Measurements from ENCODE around the gene TCHP.
"Not testable (repeated sequence)": the region's sequence is repeated elsewhere in the genome, so short reads cannot be mapped to it uniquely, and the experiment has no call there.

The TCHP gene

DNA sequence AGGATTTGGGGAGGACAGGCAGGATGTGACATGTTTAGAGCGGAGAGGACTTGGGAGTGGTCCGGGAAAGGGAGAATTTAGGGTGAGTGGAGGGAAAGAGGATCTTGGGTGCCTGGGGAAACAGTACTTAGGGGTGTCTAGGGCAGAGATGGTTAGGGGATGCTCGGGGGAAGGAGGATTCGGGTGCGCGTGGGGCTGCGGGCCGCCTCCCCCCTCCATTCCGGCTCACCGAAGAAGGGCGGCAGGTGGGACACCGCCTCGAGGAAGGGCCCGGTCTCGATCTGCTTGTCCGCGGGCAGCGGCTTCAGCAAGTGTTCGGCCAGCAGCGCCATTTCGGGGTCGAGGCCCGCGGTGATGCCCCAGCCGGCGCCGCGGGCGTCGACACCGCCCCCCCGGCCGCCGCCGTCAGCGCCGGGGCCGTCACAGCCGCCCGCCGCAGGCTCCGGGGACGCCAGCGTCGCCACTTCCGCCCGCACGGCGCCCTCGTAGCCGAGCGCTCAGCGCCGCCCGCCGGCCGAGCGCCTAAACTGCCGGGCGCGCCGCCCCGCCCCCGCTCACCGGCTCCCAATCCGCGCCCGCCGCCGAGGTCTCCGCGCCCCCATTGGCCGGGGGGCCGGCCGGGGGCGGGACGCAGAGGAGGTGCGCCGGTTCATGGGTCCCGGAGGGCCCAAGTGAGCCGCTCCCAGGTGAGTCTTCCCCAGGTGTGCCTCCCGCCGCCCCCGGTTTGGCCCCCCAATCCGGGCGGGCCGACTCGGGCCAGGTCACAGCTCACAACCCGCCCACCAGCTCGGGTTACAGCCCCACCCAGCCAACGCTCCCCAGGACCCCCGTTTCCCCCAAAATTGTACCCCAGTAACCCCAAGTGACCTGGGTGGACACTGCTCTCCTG lies 19.8 kb upstream of the TCHP start, which contains the start of gene GLTP:
Gene GLTP, minus strand, starts transcription at position 499 of the 889 bp plus-strand sequence. Its CDS starts 167 bp downstream, at position 332.
- Histone ChIP-seq H3K9ac (ENCODE audit: low read length) (peak within 1 kb of the TSS; percentile 81), H3K4me1 (ENCODE audit: control insufficient read depth, insufficient read depth, low read length) (peaks cover 38% of the 10 kb centered on the region), H3K27ac (ENCODE audit: low read depth, low read length) (peak within 1 kb of the TSS; percentile 5; the same call in 1 of the 2 replicates), H3K27me3 (ENCODE audit: control insufficient read depth, insufficient read depth, low read length) (no peaks in the 10 kb centered on the region), H3K36me3 (ENCODE audit: control insufficient read depth, insufficient read depth, low read length) (no peaks in the 10 kb centered on the region), H3K9me3 (ENCODE audit: control insufficient read depth, insufficient read depth, low read depth, low read length) (no peaks in the 10 kb centered on the region), H3K4me3 (ENCODE audit: low read depth, low read length) (peak within 1 kb of the TSS; percentile 96)

GRCh38 chr12:109880938-109881337 lies 19.1 kb upstream of the TCHP start:
- peaks cover 38% of the 10 kb centered on the region for H3K4me1 ChIP-seq (ENCODE audit: control insufficient read depth, insufficient read depth, low read length)
- peak overlapping the region; percentile 59 for H3K9ac ChIP-seq (ENCODE audit: low read length)
- H3K27ac ChIP-seq (ENCODE audit: low read depth, low read length), result peak overlapping the region; percentile 5; the same call in 1 of the 2 replicates
- no peaks in the 10 kb centered on the region for H3K36me3 ChIP-seq (ENCODE audit: control insufficient read depth, insufficient read depth, low read length)
- H3K27me3 ChIP-seq (ENCODE audit: control insufficient read depth, insufficient read depth, low read length), result no peaks in the 10 kb centered on the region
- peak overlapping the region; percentile 58 for H3K4me3 ChIP-seq (ENCODE audit: low read depth, low read length)
- H3K9me3 ChIP-seq (ENCODE audit: control insufficient read depth, insufficient read depth, low read depth, low read length), result no peaks in the 10 kb centered on the region

GRCh38 chr12:109881752-109882151 lies 18.3 kb upstream of the TCHP start:
- no peaks in the 10 kb centered on the region for H3K9me3 ChIP-seq (ENCODE audit: control insufficient read depth, insufficient read depth, low read depth, low read length)
- peak overlapping the region; percentile 58 for H3K4me3 ChIP-seq (ENCODE audit: low read depth, low read length)
- no peak overlapping the region for H3K27ac ChIP-seq (ENCODE audit: low read depth, low read length)
- H3K9ac ChIP-seq (ENCODE audit: low read length), result peak overlapping the region; percentile 16
- H3K4me1 ChIP-seq (ENCODE audit: control insufficient read depth, insufficient read depth, low read length), result peaks cover 38% of the 10 kb centered on the region
- H3K36me3 ChIP-seq (ENCODE audit: control insufficient read depth, insufficient read depth, low read length), result no peaks in the 10 kb centered on the region
- no peaks in the 10 kb centered on the region for H3K27me3 ChIP-seq (ENCODE audit: control insufficient read depth, insufficient read depth, low read length)

- Histone ChIP-seq H3K27ac (ENCODE audit: low read depth, low read length) (no peak overlapping the region), H3K9ac (ENCODE audit: low read length) (no peak overlapping the region), H3K4me1 (ENCODE audit: control insufficient read depth, insufficient read depth, low read length) (peaks cover 26% of the 10 kb centered on the region), H3K36me3 (ENCODE audit: control insufficient read depth, insufficient read depth, low read length) (no peaks in the 10 kb centered on the region), H3K4me3 (ENCODE audit: low read depth, low read length) (no peak overlapping the region), H3K9me3 (ENCODE audit: control insufficient read depth, insufficient read depth, low read depth, low read length) (no peaks in the 10 kb centered on the region), H3K27me3 (ENCODE audit: control insufficient read depth, insufficient read depth, low read length) (no peaks in the 10 kb centered on the region)
Observed at GRCh38 chr12:109883461-109883860, 16.6 kb upstream of the TCHP start.

DNA sequence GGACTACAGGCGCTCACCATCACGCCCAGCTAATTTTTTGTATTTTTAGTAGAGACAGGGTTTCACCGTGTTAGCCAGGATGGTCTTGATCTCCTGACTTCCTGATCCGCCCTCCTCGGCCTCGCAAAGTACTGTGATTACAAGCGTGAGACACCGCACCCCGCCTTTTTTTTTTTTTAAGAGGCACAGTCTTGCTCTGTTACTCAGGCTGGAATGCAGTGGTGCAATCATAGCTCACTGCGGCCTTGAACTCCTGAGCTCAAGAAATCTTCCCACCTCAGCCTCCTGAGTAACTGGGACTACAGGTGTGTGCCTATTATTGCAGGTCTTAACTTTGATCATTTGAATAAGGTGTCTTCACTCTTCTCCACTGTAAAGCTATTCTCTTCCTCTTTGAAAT lies 14.5 kb upstream of the TCHP start:
- H3K9me3 ChIP-seq (ENCODE audit: control insufficient read depth, insufficient read depth, low read depth, low read length), result no peaks in the 10 kb centered on the region
- H3K36me3 ChIP-seq (ENCODE audit: control insufficient read depth, insufficient read depth, low read length), result no peaks in the 10 kb centered on the region
- no peak overlapping the region for H3K27ac ChIP-seq (ENCODE audit: low read depth, low read length)
- H3K27me3 ChIP-seq (ENCODE audit: control insufficient read depth, insufficient read depth, low read length), result no peaks in the 10 kb centered on the region
- peaks cover 22% of the 10 kb centered on the region for H3K4me1 ChIP-seq (ENCODE audit: control insufficient read depth, insufficient read depth, low read length)
- H3K4me3 ChIP-seq (ENCODE audit: low read depth, low read length), result no peak overlapping the region
- H3K9ac ChIP-seq (ENCODE audit: low read length), result no peak overlapping the region

GRCh38 chr12:109888179-109889020 lies 11.7 kb upstream of the TCHP start:
- Histone ChIP-seq H3K27me3 (ENCODE audit: control insufficient read depth, insufficient read depth, low read length) (peaks cover 12% of the 10 kb centered on the region; the same call in 1 of the 2 replicates), H3K4me3 (ENCODE audit: low read depth, low read length) (no peak overlapping the region), H3K27ac (ENCODE audit: low read depth, low read length) (no peak overlapping the region), H3K9me3 (ENCODE audit: control insufficient read depth, insufficient read depth, low read depth, low read length) (no peaks in the 10 kb centered on the region), H3K9ac (ENCODE audit: low read length) (no peak overlapping the region), H3K4me1 (ENCODE audit: control insufficient read depth, insufficient read depth, low read length) (peaks cover 5% of the 10 kb centered on the region; the same call in 1 of the 2 replicates), H3K36me3 (ENCODE audit: control insufficient read depth, insufficient read depth, low read length) (no peaks in the 10 kb centered on the region)

DNA sequence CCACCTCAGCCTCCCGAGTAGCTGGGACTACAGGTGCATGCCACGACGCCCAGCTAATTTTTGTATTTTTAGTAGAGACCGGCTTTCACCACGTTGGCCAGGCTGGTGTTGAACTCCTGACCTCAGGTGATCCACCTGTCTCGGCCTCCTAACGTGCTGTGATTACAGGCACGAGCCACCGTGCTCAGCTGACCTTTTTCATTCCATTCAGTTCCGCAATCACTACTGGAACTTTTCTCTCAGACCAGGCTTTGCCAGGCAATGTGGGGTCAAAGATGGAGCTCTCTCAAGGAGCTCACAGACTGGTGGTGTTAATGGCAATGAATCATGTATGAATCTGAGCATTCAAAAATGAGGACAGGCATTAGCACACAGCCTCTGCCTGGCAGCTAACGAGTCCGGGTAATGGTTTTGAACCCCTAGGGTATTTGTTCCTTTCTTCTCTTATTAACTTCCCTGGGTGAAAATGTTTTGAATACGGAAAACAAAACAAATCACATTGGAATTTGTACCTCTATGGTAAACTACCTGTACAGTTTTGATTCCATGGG lies 9.4 kb upstream of the TCHP start:
- Histone ChIP-seq H3K4me1 (ENCODE audit: control insufficient read depth, insufficient read depth, low read length) (peaks cover 13% of the 10 kb centered on the region; the same call in 1 of the 2 replicates), H3K36me3 (ENCODE audit: control insufficient read depth, insufficient read depth, low read length) (no peaks in the 10 kb centered on the region), H3K4me3 (ENCODE audit: low read depth, low read length) (no peak overlapping the region), H3K9me3 (ENCODE audit: control insufficient read depth, insufficient read depth, low read depth, low read length) (no peaks in the 10 kb centered on the region), H3K27ac (ENCODE audit: low read depth, low read length) (no peak overlapping the region), H3K9ac (ENCODE audit: low read length) (no peak overlapping the region), H3K27me3 (ENCODE audit: control insufficient read depth, insufficient read depth, low read length) (peaks cover 15% of the 10 kb centered on the region; the same call in 1 of the 2 replicates)

GRCh38 chr12:109891731-109892130 lies 8.3 kb upstream of the TCHP start:
- H3K9ac ChIP-seq (ENCODE audit: low read length); H3K4me3 ChIP-seq (ENCODE audit: low read depth, low read length); H3K36me3 ChIP-seq (ENCODE audit: control insufficient read depth, insufficient read depth, low read length); H3K9me3 ChIP-seq (ENCODE audit: control insufficient read depth, insufficient read depth, low read depth, low read length); H3K27ac ChIP-seq (ENCODE audit: low read depth, low read length): not testable (repeated sequence)
- Histone ChIP-seq H3K27me3 (ENCODE audit: control insufficient read depth, insufficient read depth, low read length) (peaks cover 23% of the 10 kb centered on the region; the same call in 1 of the 2 replicates), H3K4me1 (ENCODE audit: control insufficient read depth, insufficient read depth, low read length) (peaks cover 13% of the 10 kb centered on the region; the same call in 1 of the 2 replicates)

DNA sequence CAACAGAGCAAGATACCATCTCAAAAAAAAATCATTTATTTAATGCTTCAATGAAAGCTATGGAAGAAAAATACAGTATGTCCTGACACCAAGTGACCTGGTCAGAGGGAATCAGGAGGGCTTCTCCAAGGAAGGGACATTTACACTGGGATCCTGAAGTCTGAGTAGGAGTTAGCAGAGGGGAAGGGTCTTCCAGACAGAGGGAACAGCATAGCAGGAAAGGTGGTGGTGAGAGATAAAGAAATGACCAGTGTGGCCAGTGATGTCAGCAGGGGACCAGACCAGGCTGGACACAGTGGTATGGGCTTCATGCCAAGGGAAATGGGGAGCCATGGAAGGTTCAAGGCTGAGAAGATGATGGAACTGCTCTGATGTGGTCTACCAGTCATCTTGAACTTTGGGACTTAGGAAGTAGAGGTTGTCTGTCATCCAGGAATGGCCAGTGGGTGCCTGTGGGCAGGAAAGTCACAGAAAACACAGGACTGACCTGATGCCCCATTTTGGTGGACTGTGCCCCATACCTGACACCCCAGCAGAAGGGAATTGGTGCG lies 7.8 kb upstream of the TCHP start:
- Histone ChIP-seq H3K36me3 (ENCODE audit: control insufficient read depth, insufficient read depth, low read length) (no peaks in the 10 kb centered on the region), H3K27ac (ENCODE audit: low read depth, low read length) (no peak overlapping the region), H3K4me1 (ENCODE audit: control insufficient read depth, insufficient read depth, low read length) (peaks cover 13% of the 10 kb centered on the region; the same call in 1 of the 2 replicates), H3K4me3 (ENCODE audit: low read depth, low read length) (no peak overlapping the region), H3K9ac (ENCODE audit: low read length) (no peak overlapping the region), H3K9me3 (ENCODE audit: control insufficient read depth, insufficient read depth, low read depth, low read length) (no peaks in the 10 kb centered on the region), H3K27me3 (ENCODE audit: control insufficient read depth, insufficient read depth, low read length) (peaks cover 28% of the 10 kb centered on the region; the same call in 1 of the 2 replicates)

GRCh38 chr12:109892748-109893147 lies 7.3 kb upstream of the TCHP start:
- no peak overlapping the region for H3K9ac ChIP-seq (ENCODE audit: low read length)
- H3K27me3 ChIP-seq (ENCODE audit: control insufficient read depth, insufficient read depth, low read length), result peaks cover 33% of the 10 kb centered on the region
- no peaks in the 10 kb centered on the region for H3K9me3 ChIP-seq (ENCODE audit: control insufficient read depth, insufficient read depth, low read depth, low read length)
- H3K4me3 ChIP-seq (ENCODE audit: low read depth, low read length), result no peak overlapping the region
- H3K27ac ChIP-seq (ENCODE audit: low read depth, low read length), result no peak overlapping the region
- no peaks in the 10 kb centered on the region for H3K36me3 ChIP-seq (ENCODE audit: control insufficient read depth, insufficient read depth, low read length)
- H3K4me1 ChIP-seq (ENCODE audit: control insufficient read depth, insufficient read depth, low read length), result peaks cover 13% of the 10 kb centered on the region; the same call in 1 of the 2 replicates

All from HUES6 (cell line).